Measurements from ENCODE around the gene SEMA3E.
A peak's percentile ranks its signal among the peaks of the same experiment; 100 is the strongest.
"Not testable (repeated sequence)": the region's sequence is repeated elsewhere in the genome, so short reads cannot be mapped to it uniquely, and the experiment has no call there.

SEMA3E gene

GRCh38 chr7:83466187-83466923 is 182.6 kb downstream of the SEMA3E start:
- Histone ChIP-seq H3K4me3 (no peak overlapping the region), H3K36me3 (ENCODE audit: insufficient read depth, low read length) (no peaks in the 10 kb centered on the region), H3K9me3 (ENCODE audit: low read depth, low read length) (no peaks in the 10 kb centered on the region), H3K9ac (ENCODE audit: insufficient read length) (no peak overlapping the region), H3K27ac (no peak overlapping the region)
- TF ChIP-seq EZH2 (IDR thresholded peaks at IDR 0.05) (no peak), FOXP2 (optimal IDR thresholded peaks at IDR 0.05; ENCODE audit: control extremely low read depth, extremely low read length, insufficient read depth) (no peak), POLR2AphosphoS5 (IDR thresholded peaks at IDR 0.05; ENCODE audit: borderline replicate concordance, low read depth, low read length) (no peak)
- DNase-seq (ENCODE audit: low read depth, low spot score), result no peak

DNA sequence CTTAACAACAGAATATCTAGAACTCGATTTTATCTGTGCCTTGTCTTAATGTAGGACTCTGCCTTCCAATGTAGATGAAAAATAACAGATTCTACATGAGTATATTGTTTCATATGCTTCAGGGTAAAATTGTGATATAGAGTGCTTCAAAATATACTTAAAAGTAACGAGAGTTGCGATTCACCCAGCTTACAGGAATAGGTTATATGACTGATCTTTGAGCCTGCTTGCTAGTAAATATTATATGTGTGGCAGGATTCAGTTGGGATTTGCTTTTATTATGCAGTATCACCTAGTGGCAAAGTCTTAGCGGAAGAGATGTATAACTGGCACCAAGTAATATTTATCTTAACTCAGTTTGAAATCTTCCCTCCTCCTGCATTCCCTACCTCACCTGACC is 183.3 kb downstream of the SEMA3E start:
- Histone ChIP-seq H3K36me3 (ENCODE audit: insufficient read depth, low read length) (no peaks in the 10 kb centered on the region), H3K4me3 (no peak overlapping the region), H3K9me3 (ENCODE audit: low read depth, low read length) (no peaks in the 10 kb centered on the region), H3K9ac (ENCODE audit: insufficient read length) (no peak overlapping the region), H3K27ac (no peak overlapping the region)
- no peak for DNase-seq (ENCODE audit: low read depth, low spot score)
- TF ChIP-seq FOXP2 (optimal IDR thresholded peaks at IDR 0.05; ENCODE audit: control extremely low read depth, extremely low read length, insufficient read depth), result no peak
- no peak for TF ChIP-seq POLR2AphosphoS5 (IDR thresholded peaks at IDR 0.05; ENCODE audit: borderline replicate concordance, low read depth, low read length)
- no peak for TF ChIP-seq EZH2 (IDR thresholded peaks at IDR 0.05)

DNA sequence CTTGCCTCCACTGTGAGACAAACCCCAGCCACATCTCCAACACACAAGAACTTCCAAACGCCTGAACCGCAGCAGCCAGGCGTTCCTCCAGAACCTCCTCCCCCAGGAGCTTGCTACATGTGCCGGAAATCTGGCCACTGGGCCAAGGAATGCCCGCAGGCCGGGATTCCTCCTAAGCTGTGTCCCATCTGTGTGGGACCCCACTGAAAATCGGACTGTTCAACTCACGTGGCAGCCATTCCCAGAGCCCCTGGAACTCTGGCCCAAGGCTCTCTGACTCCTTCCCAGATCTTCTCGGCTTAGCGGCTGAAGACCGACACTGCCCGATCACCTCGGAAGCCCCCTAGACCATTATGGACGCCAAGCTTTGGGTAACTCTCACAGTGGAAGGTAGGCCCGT is 187.1 kb downstream of the SEMA3E start:
- not testable (repeated sequence) for DNase-seq (ENCODE audit: low read depth, low spot score); H3K9ac ChIP-seq (ENCODE audit: insufficient read length)

GRCh38 chr7:83459930-83460653 is 188.8 kb downstream of the SEMA3E start:
- not testable (repeated sequence) for DNase-seq (ENCODE audit: low read depth, low spot score); H3K9ac ChIP-seq (ENCODE audit: insufficient read length); H3K9me3 ChIP-seq (ENCODE audit: low read depth, low read length); H3K36me3 ChIP-seq (ENCODE audit: insufficient read depth, low read length); H3K4me3 ChIP-seq; H3K27ac ChIP-seq

More for the DNA sequence above, 187.1 kb downstream of the SEMA3E start:
- not testable (repeated sequence) for H3K9me3 ChIP-seq (ENCODE audit: low read depth, low read length); H3K36me3 ChIP-seq (ENCODE audit: insufficient read depth, low read length); H3K27ac ChIP-seq; H3K4me3 ChIP-seq

GRCh38 chr7:83459101-83459929 is 189.6 kb downstream of the SEMA3E start:
- H3K4me3 ChIP-seq; H3K36me3 ChIP-seq (ENCODE audit: insufficient read depth, low read length); H3K27ac ChIP-seq; H3K9me3 ChIP-seq (ENCODE audit: low read depth, low read length); H3K9ac ChIP-seq (ENCODE audit: insufficient read length); DNase-seq (ENCODE audit: low read depth, low spot score): not testable (repeated sequence)

GRCh38 chr7:83457022-83457892 is 191.7 kb downstream of the SEMA3E start:
- no peaks in the 10 kb centered on the region for H3K9me3 ChIP-seq (ENCODE audit: low read depth, low read length)
- H3K4me3 ChIP-seq, result peak overlapping the region; percentile 61
- no peaks in the 10 kb centered on the region for H3K36me3 ChIP-seq (ENCODE audit: insufficient read depth, low read length)
- TF ChIP-seq FOXP2 (optimal IDR thresholded peaks at IDR 0.05; ENCODE audit: control extremely low read depth, extremely low read length, insufficient read depth), result no peak
- no peak overlapping the region for H3K9ac ChIP-seq (ENCODE audit: insufficient read length)
- H3K27ac ChIP-seq, result peak overlapping the region; percentile 50
- no peak for DNase-seq (ENCODE audit: low read depth, low spot score)

DNA sequence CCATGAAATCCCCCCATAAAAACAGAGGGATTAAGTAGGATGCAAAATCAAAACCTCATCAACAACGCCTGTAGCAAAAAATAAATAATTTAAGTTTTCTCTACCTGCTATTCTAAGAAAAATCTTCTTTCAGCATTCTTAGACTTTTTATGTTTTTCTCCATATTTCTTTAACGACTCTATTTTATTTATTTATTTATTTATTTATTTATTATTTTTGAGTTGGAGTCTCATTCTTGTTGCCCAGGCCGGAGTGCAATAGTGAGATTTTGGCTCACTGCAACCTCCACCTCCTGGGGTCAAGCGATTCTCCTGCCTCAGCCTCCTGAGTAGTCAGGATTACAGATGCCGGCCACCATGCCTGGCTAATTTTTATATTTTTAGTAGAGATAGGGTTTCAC is 192.5 kb downstream of the SEMA3E start:
- Histone ChIP-seq H3K9me3 (ENCODE audit: low read depth, low read length) (no peaks in the 10 kb centered on the region), H3K36me3 (ENCODE audit: insufficient read depth, low read length) (no peaks in the 10 kb centered on the region), H3K4me3 (no peak overlapping the region), H3K27ac (no peak overlapping the region), H3K9ac (ENCODE audit: insufficient read length) (no peak overlapping the region)
- no peak for TF ChIP-seq FOXP2 (optimal IDR thresholded peaks at IDR 0.05; ENCODE audit: control extremely low read depth, extremely low read length, insufficient read depth)
- no peak for TF ChIP-seq EZH2 (IDR thresholded peaks at IDR 0.05)
- TF ChIP-seq POLR2AphosphoS5 (IDR thresholded peaks at IDR 0.05; ENCODE audit: borderline replicate concordance, low read depth, low read length), result no peak
- no peak for DNase-seq (ENCODE audit: low read depth, low spot score)

DNA sequence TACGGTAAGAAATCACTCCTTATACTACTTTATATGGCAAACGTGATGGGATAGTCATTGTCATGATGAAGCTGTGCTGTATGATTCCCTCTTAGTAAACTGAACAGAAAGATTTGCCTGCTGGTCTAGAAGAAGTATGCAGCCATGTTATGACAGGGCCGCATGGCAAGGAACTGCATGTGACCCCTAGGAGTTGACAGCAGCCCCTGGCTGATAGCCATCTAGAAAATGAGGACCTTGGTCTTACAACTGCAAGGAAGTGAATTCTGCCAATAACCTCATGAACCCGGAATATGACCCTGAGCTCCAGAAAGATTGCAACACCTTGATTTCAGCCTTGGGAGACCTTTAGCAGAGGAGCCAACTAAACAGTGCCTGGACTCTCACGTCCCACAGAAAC is 193.3 kb downstream of the SEMA3E start:
- Histone ChIP-seq H3K9me3 (ENCODE audit: low read depth, low read length) (no peaks in the 10 kb centered on the region), H3K36me3 (ENCODE audit: insufficient read depth, low read length) (no peaks in the 10 kb centered on the region), H3K4me3 (no peak overlapping the region), H3K27ac (no peak overlapping the region), H3K9ac (ENCODE audit: insufficient read length) (no peak overlapping the region)
- DNase-seq (ENCODE audit: low read depth, low spot score), result no peak
- TF ChIP-seq POLR2AphosphoS5 (IDR thresholded peaks at IDR 0.05; ENCODE audit: borderline replicate concordance, low read depth, low read length) (no peak), EZH2 (IDR thresholded peaks at IDR 0.05) (no peak)
